HG02938 (cell line): Measurements from ENCODE around the gene AGPS.

Experiments used
- ATAC-seq: cut with Tn5 transposase; IDR thresholded peaks from one replicate; pipeline ENCODE4 v1.9.1; 2021; ENCODE audit warnings: mild to moderate bottlenecking, moderate library complexity; ENCODE audit not compliant: unreplicated experiment

The AGPS gene

DNA sequence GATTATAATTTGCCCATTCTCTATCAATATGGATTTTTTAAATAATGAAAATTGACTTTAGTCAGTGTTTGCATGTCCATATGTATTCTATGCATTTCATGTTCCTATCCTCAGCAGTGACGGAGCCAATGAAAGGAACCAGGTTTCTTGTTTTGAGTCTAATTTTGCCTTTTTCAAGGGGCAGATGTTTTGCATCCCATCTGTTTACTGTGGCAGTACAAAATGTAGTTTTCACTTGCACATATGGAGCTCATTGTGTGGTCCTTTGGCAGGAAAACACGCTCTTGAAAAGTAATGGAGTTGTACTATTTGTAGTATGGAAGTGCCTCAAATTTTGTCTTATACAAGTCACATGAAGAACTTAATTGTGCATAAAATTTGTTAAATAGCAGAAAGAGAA, 127.8 kb downstream of the AGPS start:
- ATAC-seq, result no peak

DNA sequence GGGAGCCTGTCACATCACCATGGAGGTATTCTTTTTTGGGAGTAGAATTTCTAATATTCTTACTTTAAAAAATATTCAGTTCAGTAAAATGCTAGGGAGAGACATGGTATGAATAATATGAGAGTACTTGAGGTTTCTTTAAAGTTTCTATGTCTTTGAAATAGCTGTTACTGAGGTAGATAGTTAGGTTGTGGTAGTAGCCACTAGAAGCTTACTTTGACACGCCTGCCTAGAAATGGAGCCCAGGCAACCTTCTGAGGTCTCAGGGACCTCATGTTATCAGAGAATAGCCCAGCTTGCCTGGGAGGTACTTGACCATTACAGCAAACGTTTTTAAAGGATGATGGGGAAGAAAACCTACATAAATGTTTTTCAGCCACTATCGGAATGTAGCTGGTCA, 131.2 kb downstream of the AGPS start:
- ATAC-seq, result no peak

DNA sequence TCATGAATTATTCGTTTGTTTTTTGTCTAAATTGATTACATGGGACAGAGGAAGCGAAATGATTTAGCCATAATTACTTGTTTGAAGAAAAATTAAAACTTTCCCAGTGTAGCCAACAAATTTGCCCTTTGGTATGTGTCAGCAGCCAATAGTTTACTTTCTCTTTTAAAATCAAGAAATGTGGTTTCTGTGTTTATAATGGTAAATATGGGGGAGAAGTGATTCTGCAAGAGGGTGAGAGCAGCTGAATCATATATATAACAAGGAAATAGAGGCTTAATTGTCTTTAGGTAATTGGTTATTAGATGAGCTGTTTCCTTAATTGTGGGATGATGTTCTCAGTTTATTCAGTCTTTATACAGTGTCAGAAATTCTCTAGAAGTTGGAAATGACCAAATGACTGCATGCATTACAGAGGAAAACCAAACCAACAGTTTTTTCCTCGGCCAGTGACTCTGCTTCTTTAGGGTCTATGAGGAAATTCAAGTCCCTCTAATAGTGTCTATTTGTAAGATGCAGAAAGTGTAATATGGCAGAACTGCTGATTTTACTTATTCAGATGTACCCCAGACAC, 132.9 kb downstream of the AGPS start:
- no peak for ATAC-seq

DNA sequence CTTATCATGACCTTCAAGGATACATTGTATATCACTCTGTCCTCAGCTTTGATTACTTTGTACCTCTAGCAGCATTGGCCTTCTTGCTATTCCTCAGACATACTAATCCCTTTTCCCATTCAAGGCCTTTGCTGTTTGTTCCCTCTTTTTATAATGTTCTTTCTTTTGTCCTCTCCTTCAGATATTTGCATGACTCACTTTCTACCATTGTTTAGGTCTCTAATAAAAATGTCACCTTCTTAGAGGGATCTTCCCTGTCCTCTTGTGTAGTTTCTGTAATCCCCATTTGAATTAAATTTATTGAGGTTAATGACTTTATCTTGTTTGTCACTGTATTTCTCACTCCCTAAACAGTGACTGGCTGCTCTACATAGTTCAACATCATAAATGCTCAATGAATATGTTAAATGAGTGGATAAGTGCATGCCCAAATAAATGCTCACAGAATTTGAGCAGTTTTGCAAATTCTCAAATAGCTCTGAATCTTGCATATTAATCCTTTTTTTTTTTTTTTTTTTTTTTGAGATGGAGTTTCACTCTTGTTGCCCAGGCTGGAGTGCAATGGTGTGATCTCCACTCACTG, 135.9 kb downstream of the AGPS start:
- no peak for ATAC-seq

DNA sequence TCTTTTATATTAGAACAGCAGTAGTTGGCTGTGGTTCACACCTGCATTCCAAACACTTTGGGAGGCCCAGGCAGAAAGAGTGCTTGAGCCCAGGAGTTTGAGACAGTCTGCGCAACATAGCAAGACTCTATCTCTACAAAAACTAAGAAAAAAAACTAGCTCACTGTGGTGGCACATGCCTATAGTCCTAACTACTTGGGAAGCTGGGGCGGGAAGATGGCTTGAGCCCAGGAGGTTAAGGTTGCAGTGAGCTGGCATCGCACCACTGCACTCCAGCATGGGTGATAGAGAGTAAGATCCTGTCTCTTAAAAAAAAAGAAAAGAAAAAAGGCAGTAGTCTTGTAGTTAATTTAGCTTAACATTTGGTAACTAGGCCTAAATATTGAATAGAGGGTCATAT, 136.6 kb downstream of the AGPS start:
- ATAC-seq, result no peak

DNA sequence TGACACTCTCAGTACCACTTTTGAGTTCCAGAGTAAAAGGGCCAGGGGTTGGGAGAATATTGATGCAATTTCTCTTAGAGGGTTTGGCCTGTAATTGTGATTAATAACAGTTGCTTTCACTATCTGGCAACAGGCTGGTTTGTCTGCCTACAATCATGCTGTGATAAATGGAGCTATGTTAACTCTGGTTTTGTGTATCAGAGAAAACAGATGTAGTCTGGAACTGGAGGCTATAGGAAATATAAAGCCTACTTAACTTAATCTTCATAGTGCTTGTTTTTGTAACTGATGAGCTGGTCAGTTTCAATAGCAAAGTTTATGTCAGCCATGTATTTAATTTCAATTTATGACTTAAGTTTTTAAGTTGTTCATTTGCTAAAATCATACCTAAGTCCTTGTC, 138.0 kb downstream of the AGPS start:
- no peak for ATAC-seq

DNA sequence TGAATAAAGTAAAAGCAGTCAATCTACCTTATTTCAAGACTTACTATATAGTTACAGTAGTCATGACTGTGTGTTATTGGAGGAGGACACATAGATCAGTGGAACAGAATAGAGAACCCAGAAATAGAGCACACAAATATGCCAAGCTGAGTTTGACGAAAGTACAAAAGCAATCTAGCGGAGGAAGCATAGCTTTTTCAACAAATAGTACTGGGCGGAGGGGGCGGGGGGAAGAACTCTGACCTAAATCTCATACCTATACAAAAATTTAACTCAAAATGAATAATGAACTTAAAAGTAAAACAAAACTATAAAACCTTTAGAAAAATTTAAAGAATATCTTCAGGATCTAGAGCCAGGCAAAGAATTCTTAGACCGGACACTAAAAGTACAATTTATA, 139.1 kb downstream of the AGPS start:
- ATAC-seq, result no peak

DNA sequence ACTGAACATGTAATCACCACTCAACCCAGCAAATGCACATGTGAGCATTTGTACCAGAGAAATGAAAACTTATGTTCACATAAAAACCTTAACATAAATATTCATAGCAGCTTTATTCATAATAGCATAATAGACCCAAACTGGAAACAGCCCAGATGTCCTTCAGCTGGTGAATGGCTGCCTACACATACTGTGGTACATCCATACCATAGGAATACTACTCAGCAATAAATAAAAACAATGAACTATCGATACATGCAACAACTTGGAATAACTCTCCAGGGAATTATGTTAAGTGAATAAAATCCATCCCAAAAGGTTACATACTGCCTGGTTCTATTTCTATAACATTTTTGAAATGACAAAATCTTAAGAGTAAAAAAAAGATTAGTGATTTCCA, 140.0 kb downstream of the AGPS start:
- ATAC-seq, result no peak

DNA sequence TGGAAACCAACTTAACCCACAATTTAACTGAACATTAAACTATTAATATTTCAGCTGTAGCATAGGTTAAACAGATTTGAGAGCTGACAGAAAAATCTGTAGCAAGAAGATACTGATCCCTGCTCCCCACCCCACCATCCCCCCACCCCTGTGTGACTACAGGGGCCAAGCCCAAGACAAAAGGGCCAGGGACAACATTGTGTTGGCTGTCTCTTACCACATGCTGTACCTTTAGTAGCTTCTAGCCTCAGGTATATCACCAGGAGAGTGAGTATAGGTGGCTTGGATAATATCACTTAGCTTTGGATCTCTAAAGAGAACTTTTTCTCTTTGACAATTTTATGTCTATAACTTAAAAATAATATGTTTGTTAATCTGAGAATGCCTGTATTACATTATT, 140.7 kb downstream of the AGPS start:
- ATAC-seq, result no peak

DNA sequence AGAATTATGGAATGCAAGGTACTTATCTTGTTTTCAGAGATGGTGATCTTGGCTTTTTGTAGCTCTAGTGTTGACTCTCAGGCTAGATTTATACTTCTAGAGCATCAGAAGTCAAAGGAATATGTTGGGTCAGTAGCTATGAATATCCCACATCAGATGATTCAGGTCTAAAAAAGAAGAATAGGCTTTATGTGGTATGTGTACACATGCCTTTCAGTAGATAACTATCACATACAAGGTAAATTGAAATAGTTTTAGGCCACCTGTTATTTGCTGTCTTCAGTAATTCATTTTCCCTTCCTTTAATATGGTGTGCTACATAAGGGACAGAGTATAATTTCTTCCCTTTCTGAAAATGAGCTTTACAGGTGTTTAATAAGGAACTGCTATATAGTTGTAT, 142.4 kb downstream of the AGPS start:
- ATAC-seq, result no peak

DNA sequence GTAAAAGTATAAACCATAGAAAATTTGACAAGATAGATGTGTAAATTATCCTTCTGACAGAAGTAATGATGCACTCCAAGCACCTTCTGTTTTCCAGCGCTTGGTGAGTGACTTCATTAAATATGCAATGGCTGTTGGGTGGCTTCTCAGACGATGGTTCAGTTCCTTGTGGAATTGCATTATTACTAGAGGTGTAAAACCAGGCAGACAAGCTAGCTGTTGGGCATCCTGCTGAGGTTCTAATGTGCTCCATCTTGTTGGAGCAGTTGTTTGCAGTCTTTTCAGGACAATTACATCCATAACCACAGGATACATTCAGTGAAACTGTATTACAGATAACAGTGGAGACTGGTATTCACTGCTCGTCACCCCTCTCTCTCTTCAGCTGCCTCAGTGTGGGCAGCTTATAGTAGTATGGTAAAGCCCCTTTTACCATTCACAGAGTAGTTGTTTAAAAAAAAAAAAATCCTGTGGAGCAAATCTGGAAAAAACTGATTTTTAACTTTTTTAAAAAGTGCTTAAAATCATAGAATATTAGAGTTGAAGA, 143.5 kb downstream of the AGPS start:
- ATAC-seq, result no peak

DNA sequence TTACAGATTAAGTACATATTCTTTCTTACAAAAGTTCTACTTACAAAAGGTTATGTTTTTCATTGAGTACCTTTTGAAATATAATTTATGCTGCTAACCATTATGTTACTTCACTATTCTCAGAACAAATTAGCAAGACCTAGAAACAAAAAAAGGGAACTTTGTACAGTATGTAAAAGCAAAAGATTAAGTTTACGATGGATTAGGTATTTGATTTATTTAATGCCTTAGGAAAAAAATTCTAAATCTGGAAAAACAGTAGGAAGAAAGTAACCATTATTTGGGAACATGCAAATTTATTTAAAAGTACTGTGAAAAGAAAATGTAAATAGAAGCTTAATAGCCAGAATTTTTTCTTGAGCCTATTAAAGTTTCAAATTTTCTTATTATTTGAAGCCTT, 144.6 kb downstream of the AGPS start:
- no peak for ATAC-seq

DNA sequence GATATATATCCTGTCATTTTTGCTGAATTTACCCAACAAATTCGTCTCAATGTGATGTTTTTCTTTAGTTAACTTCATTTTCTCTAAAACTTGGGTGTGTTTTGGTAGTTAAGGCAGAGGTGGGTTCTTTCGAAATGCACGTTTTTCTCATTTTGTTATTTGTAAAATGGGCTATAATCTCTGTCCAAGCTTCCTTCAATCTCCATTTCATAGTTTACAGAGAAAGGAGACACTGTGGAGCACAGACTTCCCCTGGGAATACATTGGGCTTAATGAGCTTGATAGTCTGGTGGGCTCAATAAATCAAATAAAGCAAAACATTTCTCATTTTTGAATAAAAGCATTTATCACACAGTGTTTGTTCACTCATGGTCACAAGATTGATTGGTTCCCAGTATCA, 145.1 kb downstream of the AGPS start:
- no peak for ATAC-seq

DNA sequence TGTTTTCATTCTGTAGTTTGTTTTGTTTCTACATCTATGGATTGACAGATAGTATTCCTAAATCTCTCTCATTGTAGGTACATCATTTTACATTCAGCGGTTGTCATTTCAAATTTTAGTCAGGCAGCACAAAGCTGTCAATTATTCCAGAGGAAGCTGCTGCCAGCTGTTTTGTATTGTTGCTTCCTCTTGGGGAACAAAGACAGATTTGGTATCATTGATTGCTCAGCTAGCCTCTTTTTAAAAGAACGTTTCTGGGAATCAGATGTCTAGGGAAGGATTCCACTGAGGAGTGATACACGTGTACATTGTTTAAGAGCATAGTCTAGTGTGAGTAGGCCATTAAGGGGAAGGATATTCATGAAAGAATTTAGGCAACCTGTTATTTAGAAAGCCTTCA, 145.8 kb downstream of the AGPS start:
- no peak for ATAC-seq

DNA sequence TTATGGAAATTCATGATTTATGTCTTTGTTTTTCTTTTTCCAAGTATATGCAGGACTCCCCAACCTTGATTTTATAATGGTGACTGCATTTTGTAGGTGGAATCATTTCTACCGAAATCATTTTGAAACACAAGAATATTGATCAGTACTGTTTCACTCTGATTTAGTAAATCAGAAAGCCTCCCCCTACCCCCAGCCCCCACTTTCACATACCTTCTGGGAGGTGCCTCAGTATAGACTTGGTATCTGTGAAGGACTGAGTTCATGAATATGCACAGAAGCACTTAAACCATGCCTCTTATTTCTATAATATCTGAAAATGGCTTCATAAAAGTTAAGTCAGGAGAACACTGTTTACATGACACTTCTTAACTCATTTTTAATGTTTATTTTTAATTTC, 147.7 kb downstream of the AGPS start:
- ATAC-seq, result no peak

DNA sequence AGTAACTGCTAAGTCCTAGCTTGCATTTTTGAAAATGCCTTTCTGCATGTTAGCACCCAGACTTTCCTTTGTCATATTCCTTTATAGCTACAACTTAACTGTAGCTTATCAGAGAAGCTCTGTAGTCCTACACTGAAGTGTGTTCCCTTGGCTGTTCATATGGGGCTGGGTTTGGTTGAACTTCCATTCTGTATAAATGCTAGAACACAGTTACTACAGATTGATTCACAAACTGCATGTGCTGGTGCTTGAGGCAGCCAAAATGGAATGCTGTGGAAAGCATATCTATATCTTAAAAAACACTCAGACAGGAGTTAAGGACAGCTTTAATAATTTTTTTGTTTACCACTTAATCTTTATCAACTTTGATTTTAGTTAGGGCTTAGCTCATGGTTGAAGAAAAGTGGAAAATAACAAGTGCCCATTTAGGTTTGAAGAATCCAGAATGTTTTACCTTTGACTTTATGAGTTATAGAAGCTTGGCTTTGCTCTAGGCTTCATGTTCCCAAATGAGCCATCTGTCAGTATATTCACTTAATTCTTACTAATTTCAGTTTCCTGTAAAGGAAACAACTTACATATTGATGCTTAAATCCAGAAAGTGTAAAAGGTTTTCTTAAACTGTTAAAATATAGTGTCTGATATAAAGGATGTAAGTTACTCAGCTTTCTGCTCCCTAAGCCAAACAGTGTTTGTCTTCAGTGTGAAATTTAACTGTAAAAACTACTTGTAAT, 148.9 kb downstream of the AGPS start:
- ATAC-seq, result no peak

DNA sequence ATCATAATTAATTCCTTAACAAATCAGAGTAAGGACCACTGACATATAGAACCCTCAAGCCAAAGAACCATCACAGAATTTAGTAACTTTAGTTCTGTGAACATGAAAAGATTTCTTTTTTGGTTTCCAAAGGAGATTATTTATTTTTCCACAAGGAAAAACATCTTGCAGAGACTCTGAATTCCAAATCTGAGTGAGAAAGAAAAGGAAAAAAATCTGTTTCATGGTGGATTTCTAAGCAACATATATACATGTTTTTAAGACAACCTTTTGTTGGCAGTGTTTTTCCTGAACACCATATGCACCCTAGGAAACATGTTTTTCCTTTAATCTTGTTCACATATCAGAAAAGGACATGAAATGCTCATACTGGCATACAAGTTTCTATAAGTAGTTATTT, 149.8 kb downstream of the AGPS start:
- ATAC-seq, result no peak

DNA sequence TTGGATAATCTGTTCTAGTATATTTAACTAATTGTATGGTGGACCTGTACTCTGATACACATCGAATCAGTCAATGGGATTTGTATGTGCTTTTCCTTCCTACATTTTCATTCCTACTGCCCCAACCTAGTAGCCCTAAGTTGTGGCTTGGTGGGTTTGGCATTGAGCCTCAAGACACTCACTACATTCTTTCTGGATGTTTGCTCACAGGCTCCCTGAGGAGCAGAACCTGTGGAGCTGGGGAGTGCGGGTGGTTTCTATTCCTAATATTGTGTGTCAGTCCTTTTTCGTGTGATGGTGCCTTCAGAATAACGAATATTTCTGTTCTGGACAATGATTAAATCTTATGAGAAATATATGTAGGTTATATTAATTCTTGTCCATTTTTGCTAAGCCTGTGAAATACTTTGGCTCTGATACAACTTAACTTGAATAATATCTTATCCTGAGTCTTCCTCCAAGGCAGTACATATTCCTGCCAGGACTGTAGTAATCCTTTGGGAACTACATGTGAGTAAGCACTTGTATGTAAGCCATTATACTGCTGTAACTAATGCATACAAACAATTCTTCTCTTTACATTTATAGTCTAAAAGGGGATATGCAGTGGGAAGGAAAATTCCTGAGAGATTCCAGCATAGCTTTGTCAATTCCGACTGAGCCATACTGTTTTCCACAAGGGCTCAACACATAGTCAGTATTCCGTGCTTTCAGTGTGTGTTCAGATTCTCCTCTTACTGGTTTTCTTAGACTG, 150.6 kb downstream of the AGPS start:
- no peak for ATAC-seq

DNA sequence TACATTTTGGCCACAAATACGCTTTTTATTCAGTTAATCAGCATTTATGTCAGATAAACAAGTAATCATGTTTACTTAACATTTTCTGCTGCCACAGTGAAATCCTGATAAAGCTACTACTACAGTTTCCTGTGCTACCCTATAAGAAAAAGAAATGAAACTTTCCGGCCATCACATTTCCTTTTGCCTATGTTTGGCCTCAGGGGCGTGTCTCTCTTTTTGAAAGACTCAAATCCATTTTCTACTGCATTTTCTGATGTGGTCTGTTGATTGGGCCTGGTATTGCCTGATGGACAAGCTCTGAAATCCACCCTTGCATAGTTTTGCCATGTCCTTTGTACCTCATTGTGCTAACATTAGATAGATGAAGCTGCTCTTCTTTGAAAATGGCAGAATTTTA, 152.6 kb downstream of the AGPS start:
- ATAC-seq, result no peak

DNA sequence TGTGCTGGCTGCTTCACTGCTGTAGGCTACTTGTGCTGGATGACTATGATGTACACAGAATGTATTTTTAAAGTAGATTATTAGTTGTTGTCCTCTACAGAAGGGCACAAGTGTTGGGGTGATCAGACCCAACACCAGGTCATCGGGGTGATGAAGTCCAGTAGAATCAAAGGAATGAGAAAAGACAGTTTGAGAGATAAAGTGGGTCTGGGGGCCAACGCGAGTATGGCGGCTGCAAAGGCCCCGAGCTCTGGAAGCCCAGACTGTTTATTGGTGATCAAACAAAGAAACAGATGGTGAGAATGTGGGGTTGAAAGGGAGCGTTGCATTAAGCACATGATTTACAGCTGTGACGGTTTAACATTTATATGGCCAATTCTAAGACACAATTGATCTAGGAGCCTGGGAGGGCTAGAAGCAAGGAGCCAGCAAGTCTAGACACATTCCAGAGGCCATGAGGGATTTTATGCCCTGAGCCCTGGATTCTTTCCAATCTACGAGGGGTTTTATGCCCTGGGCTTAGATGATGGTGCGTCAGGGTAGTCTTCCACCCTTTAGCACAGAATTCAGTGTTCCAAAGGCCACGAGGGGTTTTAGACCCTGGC, 153.5 kb downstream of the AGPS start:
- ATAC-seq, result no peak

DNA sequence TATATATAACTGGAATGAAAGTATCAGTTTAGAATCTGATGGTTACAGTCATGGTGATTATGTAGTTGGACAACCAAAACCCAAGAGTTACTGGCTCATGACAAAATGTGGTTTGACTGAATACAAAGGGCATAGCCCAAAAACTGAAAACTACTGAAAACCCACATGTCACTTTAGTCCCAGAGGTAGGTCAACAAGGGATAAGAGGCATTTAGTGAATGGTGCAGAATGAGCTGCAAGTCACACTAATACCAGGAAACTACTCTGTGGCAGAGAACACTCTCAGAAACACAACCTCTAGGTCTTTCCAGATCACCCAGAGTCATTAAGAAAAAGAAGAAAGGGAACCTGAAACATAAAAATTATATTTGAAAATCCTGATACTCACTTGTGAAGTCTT, 154.5 kb downstream of the AGPS start:
- ATAC-seq, result peak; percentile 96
